A549 (cell line): ENCODE data around the gene MAGI1. TPM values are rescaled to one million over a fixed set of nuclear protein-coding genes. Genes with fewer than 3 reads are reported as not detected.
A peak's percentile ranks its signal among the peaks of the same experiment; 100 is the strongest.

Experiments
- ATAC-seq, 2 experiments: fragments of 200-7000 bp in 1 of 2; fragments of >200 bp in 1 of 2; cut with Nextera tagmentation in 1 of 2; cut with Tn5 transposase in 1 of 2; 3 replicates each; pipeline versions ENCODE4 v1.8.0 to v1.9.1; 2018 to 2020; ENCODE audit warnings: mild to moderate bottlenecking in 1 of 2, moderate library complexity in 1 of 2
- CTCF ChIA-PET: fragments of 300-600 bp; sonication (Branson Sonifier 250); formaldehyde crosslinking; extraction: SDS; loops from one replicate; lab custom pipeline; 2021; ENCODE audit warnings: antibody characterized with exemption, inconsistent platforms; lab: Yijun Ruan, JAX
- POLR2A ChIA-PET: fragments of 350-600 bp; formaldehyde crosslinking; extraction: SDS; loops from one replicate; lab custom pipeline; 2021; ENCODE audit warnings: antibody characterized with exemption, inconsistent platforms; lab: Yijun Ruan, JAX
- DNase-seq, 2 experiments: peaks; one replicate each; pipeline versions ENCODE4 v3.0.0 to v3.0.0-alpha.2; 2011 to 2016; ENCODE audit warnings: low read depth in 1 of 2, low spot score in 1 of 2
- FAIRE-seq: peaks from 2 replicates; lab custom pipeline; 2011; peaks lifted over from hg19 to GRCh38; lab: Jason Lieb, UNC
- H3K27ac ChIP-seq, 2 experiments: fragments of >200 bp; sonication (Bioruptor Twin); formaldehyde crosslinking; 3 replicates each; pipeline ENCODE4 v1.5.1; 2016 to 2017
- H3K4me1 ChIP-seq: fragments of >200 bp; sonication (Bioruptor Twin); formaldehyde crosslinking; 3 replicates; pipeline ENCODE4 v1.6.1; 2016
- H3K4me2 ChIP-seq: fragments of >200 bp; sonication (Bioruptor Twin); formaldehyde crosslinking; 3 replicates; pipeline ENCODE4 v1.6.1; 2016
- H3K4me3 ChIP-seq: fragments of >200 bp; sonication (Bioruptor Twin); formaldehyde crosslinking; 3 replicates; pipeline ENCODE4 v1.5.1; 2016
- H3K9me3 ChIP-seq: fragments of >200 bp; sonication (Bioruptor Twin); formaldehyde crosslinking; 3 replicates; pipeline ENCODE4 v1.6.1; 2016
- CBX2 ChIP-seq: fragments of 200-600 bp; sonication (generic); IDR thresholded peaks from 2 replicates; pipeline ENCODE4 v1.6.1; 2016; ENCODE audit warnings: low read depth, mild to moderate bottlenecking, borderline replicate concordance
- CEBPB ChIP-seq, 2 experiments: fragments of >200 bp in 1 of 2; sonication (Bioruptor Twin) in 1 of 2; formaldehyde crosslinking in 1 of 2; IDR thresholded peaks; 2 replicates each; pipeline ENCODE4 v1.6.1; 2012 to 2016
- CHD4 ChIP-seq: fragments of 200-600 bp; sonication (generic); IDR thresholded peaks from 2 replicates; pipeline ENCODE4 v1.6.1; 2016; ENCODE audit warnings: antibody characterized with exemption, mild to moderate bottlenecking, borderline replicate concordance
- CTCF ChIP-seq: fragments of >200 bp; sonication (Bioruptor Twin); formaldehyde crosslinking; IDR thresholded peaks from 3 replicates; pipeline ENCODE4 v1.5.1; 2016
- ELK1 ChIP-seq: fragments of 150-350 bp; IDR thresholded peaks from 2 replicates; pipeline ENCODE4 v1.6.1; 2014; ENCODE audit warnings: low read depth, mild to moderate bottlenecking, low read length
- EP300 ChIP-seq, 2 experiments: fragments of >200 bp; sonication (Bioruptor Twin); formaldehyde crosslinking; IDR thresholded peaks; 2 replicates in 1 of 2; 3 replicates in 1 of 2; pipeline ENCODE4 v1.6.1; 2016 to 2017
- ESRRA ChIP-seq: fragments of 150-350 bp; IDR thresholded peaks from 2 replicates; pipeline ENCODE4 v1.6.1; 2014; ENCODE audit warnings: mild to moderate bottlenecking, low read length, borderline replicate concordance
- FOXS1 ChIP-seq: fragments of 250-450 bp; sonication (Bioruptor Pico); IDR thresholded peaks from 2 replicates; pipeline ENCODE4 v1.5.0; 2020; ENCODE audit warnings: mild to moderate bottlenecking, moderate library complexity
- GATA3 ChIP-seq: IDR thresholded peaks from 2 replicates; pipeline ENCODE4 v1.6.1; 2012; ENCODE audit warnings: borderline replicate concordance
- HDAC2 ChIP-seq: fragments of 200-600 bp; sonication (generic); IDR thresholded peaks from 2 replicates; pipeline ENCODE4 v1.6.1; 2016
- HEYL ChIP-seq: fragments of 250-450 bp; sonication (Bioruptor Pico); IDR thresholded peaks from 2 replicates; pipeline ENCODE4 v1.8.0; 2021; ENCODE audit warnings: mild to moderate bottlenecking, moderate library complexity
- HOXA7 ChIP-seq: fragments of 250-450 bp; sonication (Bioruptor Pico); IDR thresholded peaks from 2 replicates; pipeline ENCODE4 v1.5.0; 2020; ENCODE audit warnings: mild to moderate bottlenecking, moderate library complexity
- KDM1A ChIP-seq: fragments of 200-600 bp; sonication (generic); IDR thresholded peaks from 2 replicates; pipeline ENCODE4 v1.6.1; 2016; ENCODE audit warnings: low read depth, mild to moderate bottlenecking
- NFE2L2 ChIP-seq: fragments of 150-350 bp; conservative IDR thresholded peaks from 2 replicates; pipeline ENCODE4 v1.6.1; 2014; ENCODE audit warnings: low read length
- NPAS2 ChIP-seq: fragments of 250-450 bp; sonication (Bioruptor Pico); IDR thresholded peaks from 2 replicates; pipeline ENCODE4 v1.8.0; 2022; ENCODE audit warnings: mild to moderate bottlenecking, moderate library complexity, borderline replicate concordance
- POLR2A ChIP-seq: IDR thresholded peaks from 2 replicates; pipeline ENCODE4 v1.6.1; 2012; ENCODE audit warnings: mild to moderate bottlenecking, low read length
- RARB ChIP-seq: fragments of 250-450 bp; sonication (Bioruptor Pico); IDR thresholded peaks from 2 replicates; pipeline ENCODE4 v1.8.0; 2021; ENCODE audit warnings: mild to moderate bottlenecking, moderate library complexity
- RFX5 ChIP-seq: fragments of 450-650 bp; IDR thresholded peaks from 2 replicates; pipeline ENCODE4 v1.7.1; 2014; ENCODE audit warnings: antibody characterized with exemption, mild to moderate bottlenecking, moderate library complexity
- TP53 ChIP-seq: fragments of 250-450 bp; sonication (Bioruptor Pico); IDR thresholded peaks from 2 replicates; pipeline ENCODE4 v1.5.0; 2021; ENCODE audit warnings: mild to moderate bottlenecking, moderate library complexity
- USF2 ChIP-seq: fragments of 450-650 bp; IDR thresholded peaks from 2 replicates; pipeline ENCODE4 v1.6.1; 2014; ENCODE audit warnings: antibody characterized with exemption
- ZC3H11A ChIP-seq: fragments of 450-650 bp; IDR thresholded peaks from 2 replicates; pipeline ENCODE4 v1.6.1; 2014; ENCODE audit warnings: antibody characterized with exemption, mild to moderate bottlenecking
- ZSCAN20 ChIP-seq: fragments of 250-450 bp; sonication (Bioruptor Pico); IDR thresholded peaks from 2 replicates; pipeline ENCODE4 v1.8.0; 2022; ENCODE audit warnings: mild to moderate bottlenecking, moderate library complexity
- WGBS: methylation state at CpG from one replicate; pipeline ENCODE4 v1.1.6; 2017; ENCODE audit errors: missing lambda C conversion rate; 5-methylcytosine and 5-hydroxymethylcytosine counted together
- polyA plus RNA-seq, 4 experiments: library from polyadenylated mRNA; depleted of rRNA in 3 of 4; stranded (reverse); fragments of >200 nt; fragmentation: RNase III in 1 of 4; extraction: RNeasy Plus Mini Kit Qiagen cat#74134 plus additional on column Dnase treatment in 1 of 4; gene quantifications; 2 replicates in 3 of 4; 3 replicates in 1 of 4; pipeline ENCODE4 v1.2.3, GENCODE V29; 2011 to 2017

The MAGI1 gene
- polyA plus RNA-seq, 2 of the 4 experiments (the other 2 are of a cell fraction): 4.7 to 6.6 TPM

DNA sequence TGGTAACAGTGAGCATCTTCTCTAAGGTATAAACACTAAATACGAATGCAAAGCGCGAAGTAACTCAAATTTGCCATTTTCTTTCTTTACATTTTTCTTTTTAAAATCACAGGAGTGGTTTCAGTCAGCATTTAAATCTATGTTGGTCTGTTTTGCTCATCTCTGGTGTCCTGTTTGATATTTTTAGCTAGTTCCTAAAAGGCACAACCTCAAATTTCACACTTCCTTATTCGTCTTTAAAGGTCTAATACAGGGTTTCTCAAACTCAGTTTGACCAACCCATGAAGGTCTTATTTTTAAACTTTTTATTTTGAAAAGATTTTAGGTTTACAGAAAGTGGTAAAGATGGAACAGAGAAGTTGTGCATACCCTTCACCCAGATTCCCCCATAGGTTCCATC is 201.1 kb downstream of the MAGI1 start:
- FAIRE-seq: no peak

GRCh38 chr3:65836047-65836446 is 202.7 kb downstream of the MAGI1 start:
- H3K4me3 ChIP-seq: no peak overlapping the region
- 86% methylated on average over 1 of the region's 1 CpG for WGBS
- H3K9me3 ChIP-seq: no peaks in the 10 kb centered on the region
- H3K4me1 ChIP-seq: peaks cover 35% of the 10 kb centered on the region
- H3K27ac ChIP-seq: no peak overlapping the region
- CTCF ChIA-PET: no interaction called here
- TF ChIP-seq NPAS2 (CRISPR knock-in tag) (no peak), RARB (CRISPR knock-in tag) (no peak), CHD4 (no peak)
- TF ChIP-seq, all 56 proteins: peak for 0
- peak; percentile 42 to 56; a peak in 2 of 6 replicates for ATAC-seq
- H3K4me2 ChIP-seq: no peak overlapping the region
- no peak for FAIRE-seq
- no peak for DNase-seq
- POLR2A ChIA-PET: no interaction called here

More for the DNA sequence above, 201.1 kb downstream of the MAGI1 start:
- H3K27ac ChIP-seq: no peak overlapping the region
- peaks cover 20% of the 10 kb centered on the region for H3K4me1 ChIP-seq
- POLR2A ChIA-PET: interaction anchor here (0.6 kb wide), 1 partner anchor 74 kb away, joined by 5 read pairs; no protein-coding TSS in a partner anchor
- no peak overlapping the region for H3K4me3 ChIP-seq
- TF ChIP-seq CEBPB (IDR thresholded peaks at IDR 0.05) (no peak), ELK1 (no peak), TP53 (CRISPR knock-in tag) (no peak), FOXS1 (CRISPR knock-in tag) (no peak), USF2 (no peak), CHD4 (no peak), CBX2 (no peak), GATA3 (no peak), NFE2L2 (no peak), CTCF (no peak)
- TF ChIP-seq, all 56 proteins: peak for 0
- WGBS: 67% methylated on average over 4 of the region's 4 CpGs
- DNase-seq: no peak
- ATAC-seq: no peak
- CTCF ChIA-PET: no interaction called here
- H3K4me2 ChIP-seq: no peak overlapping the region
- H3K9me3 ChIP-seq: no peaks in the 10 kb centered on the region

- Histone ChIP-seq H3K4me1 (peaks cover 35% of the 10 kb centered on the region), H3K4me3 (no peak overlapping the region), H3K9me3 (no peaks in the 10 kb centered on the region), H3K4me2 (peak overlapping the region; percentile 38; the same call in 2 of the 3 replicates), H3K27ac (peak overlapping the region in 1 of 2 experiments; percentile 60; a peak in 2 of 6 replicates)
- no peak for FAIRE-seq
- 49% methylated on average over 2 of the region's 2 CpGs for WGBS
- ATAC-seq: no peak
- no peak for DNase-seq
- ChIA-PET CTCF (interaction anchor here (0.7 to 1.0 kb wide), 2 partner anchors 12 to 55 kb away, joined by 3 read pairs; no protein-coding TSS in a partner anchor), POLR2A (interaction anchor here (0.6 kb wide), 1 partner anchor 145 kb away, joined by 4 read pairs; no protein-coding TSS in a partner anchor)
- TF ChIP-seq HDAC2: no peak
- TF ChIP-seq ZSCAN20: no peak
- TF ChIP-seq GATA3: no peak
- no peak for TF ChIP-seq EP300 (IDR thresholded peaks at IDR 0.05)
- TF ChIP-seq POLR2A: no peak
- TF ChIP-seq HEYL (CRISPR knock-in tag): no peak
- no peak for TF ChIP-seq CHD4
- no peak for TF ChIP-seq USF2
- no peak for TF ChIP-seq CBX2
- no peak for TF ChIP-seq ESRRA
- TF ChIP-seq RFX5: no peak
- no peak for TF ChIP-seq ZC3H11A
- no peak for TF ChIP-seq ELK1
- TF ChIP-seq KDM1A: no peak
- TF ChIP-seq HOXA7 (CRISPR knock-in tag): no peak
Measured at GRCh38 chr3:65833761-65834505, 204.8 kb downstream of the MAGI1 start.
